IgD-negative memory B cell (primary cell): ENCODE measurements around the gene ITGA7. TPM values are rescaled to one million over a fixed set of nuclear protein-coding genes. Genes with fewer than 3 reads are reported as not detected.
A peak's percentile ranks its signal among the peaks of the same experiment; 100 is the strongest.

Experiments used
- H3K27ac Mint-ChIP-seq, 3 donors: one replicate each; pipeline ENCODE4 v1.8.0; 2020 to 2022; ENCODE audit warnings: mild to moderate bottlenecking in 3 of 3, mixed read lengths in 3 of 3, moderate library complexity in 1 of 3
- H3K27me3 Mint-ChIP-seq: one replicate; pipeline ENCODE4 v1.8.0; 2021; ENCODE audit warnings: mixed read lengths
- H3K36me3 Mint-ChIP-seq: one replicate; pipeline ENCODE4 v1.8.0; 2020; ENCODE audit warnings: mild to moderate bottlenecking, mixed read lengths
- H3K4me1 Mint-ChIP-seq, 3 donors: one replicate each; pipeline ENCODE4 v1.8.0; 2020 to 2022; ENCODE audit warnings: mixed read lengths in 3 of 3, mild to moderate bottlenecking in 1 of 3
- H3K4me3 Mint-ChIP-seq, 4 donors: one replicate each; pipeline ENCODE4 v1.8.0; 2020 to 2022; ENCODE audit warnings: mild to moderate bottlenecking in 4 of 4, mixed read lengths in 4 of 4, moderate library complexity in 3 of 4
- H3K9me3 Mint-ChIP-seq, 3 donors: one replicate each; pipeline ENCODE4 v1.8.0; 2020 to 2021; ENCODE audit warnings: mixed read lengths in 3 of 3, mild to moderate bottlenecking in 1 of 3
- polyA plus RNA-seq: library from polyadenylated mRNA; unstranded; fragments of 300-500 nt; fragmentation: Illumina TruSeq; gene quantifications from one replicate; pipeline ENCODE4 v1.2.3, GENCODE V29; 2021

Gene ITGA7
- polyA plus RNA-seq, 1 donor from 2014 or later: 0.13 TPM

DNA sequence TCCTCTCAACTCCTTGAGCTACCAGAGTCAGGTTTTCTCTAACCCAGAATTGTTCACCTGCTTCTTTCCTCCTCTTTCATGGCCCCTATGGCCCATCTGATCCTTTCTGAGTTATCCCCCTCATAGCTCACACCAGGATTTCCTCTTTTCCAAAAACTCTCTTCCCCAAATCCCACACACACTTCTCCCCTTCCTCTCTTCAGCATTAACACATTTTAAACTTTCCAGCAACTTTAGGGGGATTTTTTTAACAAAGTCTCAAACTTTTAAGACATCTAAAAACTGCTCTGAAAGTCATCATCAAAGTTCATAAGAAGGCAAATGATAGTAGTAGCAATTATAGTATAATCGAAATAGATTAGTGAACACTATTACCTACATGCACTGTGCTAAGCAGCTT is 63.1 kb downstream of the ITGA7 start:
- Mint-ChIP-seq H3K36me3 (peaks cover 5% of the 10 kb centered on the region), H3K27ac (peak overlapping the region in 1 of 3 donors; percentile 45), H3K9me3 (peaks cover 0 to 2% (median 2%) of the 10 kb centered on the region in 3 donors), H3K4me3 (peak overlapping the region in 1 of 4 donors; percentile 30), H3K27me3 (no peaks in the 10 kb centered on the region), H3K4me1 (peaks cover 24 to 43% (median 33%) of the 10 kb centered on the region in 3 donors)

DNA sequence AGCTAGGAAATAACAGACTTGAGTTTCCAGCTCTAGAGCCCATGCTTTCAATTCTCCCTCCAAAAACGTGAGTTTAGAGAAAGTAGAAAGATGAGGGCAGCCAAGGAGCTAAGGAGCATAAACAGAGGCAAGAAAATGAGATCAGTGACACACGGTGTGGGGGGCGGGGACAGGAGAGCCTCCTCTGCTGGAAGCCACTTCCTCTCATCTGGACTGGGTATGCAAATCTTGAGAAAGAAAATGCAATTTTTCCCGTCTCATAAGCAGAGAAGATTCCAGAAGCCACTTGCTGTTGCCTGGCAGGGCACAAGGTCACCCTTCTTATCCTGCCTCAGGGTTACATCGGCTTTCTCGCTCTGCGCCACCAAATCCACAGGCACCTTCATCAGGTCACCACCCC is 65.0 kb downstream of the ITGA7 start:
- Mint-ChIP-seq H3K4me1 (peaks cover 24 to 43% (median 33%) of the 10 kb centered on the region in 3 donors), H3K9me3 (no peaks in the 10 kb centered on the region), H3K36me3 (peaks cover 5% of the 10 kb centered on the region), H3K4me3 (peak overlapping the region in 3 of 4 donors; percentile 35 to 72 (median 67)), H3K27me3 (no peaks in the 10 kb centered on the region), H3K27ac (peak overlapping the region; percentile 11 to 81 (median 76))

DNA sequence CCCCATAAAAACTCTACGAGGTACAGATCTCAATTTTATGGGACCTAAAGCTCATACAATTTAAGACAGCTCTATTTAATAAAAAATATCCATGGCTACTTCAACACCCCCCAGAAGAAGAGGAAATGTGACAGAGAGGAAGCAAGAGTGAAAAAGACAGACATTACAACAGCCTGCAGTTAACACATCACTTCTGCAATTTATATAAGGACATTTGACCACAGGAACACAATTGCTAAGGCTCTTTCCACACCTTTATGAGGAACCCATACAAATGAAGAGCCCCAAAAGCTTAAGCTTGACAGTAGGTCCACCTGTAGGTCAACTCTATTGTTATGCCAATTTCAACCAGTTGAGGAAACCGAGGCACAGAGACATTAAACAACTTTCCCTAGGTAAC is 65.4 kb downstream of the ITGA7 start:
- no peaks in the 10 kb centered on the region for H3K9me3 Mint-ChIP-seq
- H3K36me3 Mint-ChIP-seq: peaks cover 5% of the 10 kb centered on the region
- H3K27me3 Mint-ChIP-seq: no peaks in the 10 kb centered on the region
- H3K4me1 Mint-ChIP-seq: peaks cover 24 to 43% (median 33%) of the 10 kb centered on the region in 3 donors
- H3K27ac Mint-ChIP-seq: peak overlapping the region in 2 of 3 donors; percentile 11 to 76
- peak overlapping the region in 3 of 4 donors; percentile 35 to 72 (median 67) for H3K4me3 Mint-ChIP-seq

DNA sequence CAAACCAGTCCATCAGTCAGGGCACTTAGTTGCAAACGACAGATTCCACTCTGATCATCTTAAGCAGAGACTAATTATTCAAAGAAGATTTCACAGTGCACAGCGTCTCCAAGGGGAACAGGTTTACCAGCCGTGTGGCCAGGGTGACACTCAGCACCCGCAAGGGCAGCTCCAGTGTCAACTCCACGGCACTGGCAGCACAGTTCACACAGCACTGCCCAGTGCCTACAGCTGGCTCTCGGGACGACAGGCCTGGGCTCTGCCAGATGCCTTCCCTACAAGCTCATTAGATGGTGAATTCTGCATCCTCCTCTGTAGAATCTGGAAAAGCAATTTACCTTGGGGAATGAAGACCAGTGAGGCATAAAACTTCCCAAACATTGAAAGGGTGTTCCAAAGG is 66.1 kb downstream of the ITGA7 start:
- H3K9me3 Mint-ChIP-seq: peaks cover 0 to 2% (median 0%) of the 10 kb centered on the region in 3 donors
- no peak overlapping the region for H3K4me3 Mint-ChIP-seq
- H3K36me3 Mint-ChIP-seq: peaks cover 7% of the 10 kb centered on the region
- H3K4me1 Mint-ChIP-seq: peaks cover 24 to 43% (median 33%) of the 10 kb centered on the region in 3 donors
- H3K27me3 Mint-ChIP-seq: no peaks in the 10 kb centered on the region
- peak overlapping the region in 2 of 3 donors; percentile 22 to 34 for H3K27ac Mint-ChIP-seq

DNA sequence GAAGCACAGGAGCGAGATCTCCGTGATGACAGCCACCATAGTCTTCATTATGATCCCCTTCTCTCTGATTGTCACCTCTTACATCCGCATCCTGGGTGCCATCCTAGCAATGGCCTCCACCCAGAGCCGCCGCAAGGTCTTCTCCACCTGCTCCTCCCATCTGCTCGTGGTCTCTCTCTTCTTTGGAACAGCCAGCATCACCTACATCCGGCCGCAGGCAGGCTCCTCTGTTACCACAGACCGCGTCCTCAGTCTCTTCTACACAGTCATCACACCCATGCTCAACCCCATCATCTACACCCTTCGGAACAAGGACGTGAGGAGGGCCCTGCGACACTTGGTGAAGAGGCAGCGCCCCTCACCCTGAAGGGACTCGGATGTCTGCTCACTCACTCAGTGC is 70.2 kb downstream of the ITGA7 start:
- Mint-ChIP-seq H3K36me3 (peaks cover 3% of the 10 kb centered on the region), H3K9me3 (peaks cover 0 to 2% (median 0%) of the 10 kb centered on the region in 3 donors), H3K4me3 (no peak overlapping the region), H3K27me3 (peaks cover 2% of the 10 kb centered on the region), H3K27ac (no peak overlapping the region), H3K4me1 (peaks cover 10 to 15% (median 14%) of the 10 kb centered on the region in 3 donors)

DNA sequence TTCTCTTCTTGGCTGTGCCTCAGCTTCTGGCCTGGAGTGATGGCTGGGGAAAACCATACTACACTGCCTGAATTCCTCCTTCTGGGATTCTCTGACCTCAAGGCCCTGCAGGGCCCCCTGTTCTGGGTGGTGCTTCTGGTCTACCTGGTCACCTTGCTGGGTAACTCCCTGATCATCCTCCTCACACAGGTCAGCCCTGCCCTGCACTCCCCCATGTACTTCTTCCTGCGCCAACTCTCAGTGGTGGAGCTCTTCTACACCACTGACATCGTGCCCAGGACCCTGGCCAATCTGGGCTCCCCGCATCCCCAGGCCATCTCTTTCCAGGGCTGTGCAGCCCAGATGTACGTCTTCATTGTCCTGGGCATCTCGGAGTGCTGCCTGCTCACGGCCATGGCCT is 70.9 kb downstream of the ITGA7 start, which contains the start of gene OR10P1:
Gene OR10P1, plus strand, starts transcription at position 40 of the 400 bp plus-strand sequence. Its CDS starts 0 bp downstream, at position 40.
- Mint-ChIP-seq H3K4me3 (no peak within 1 kb of the TSS), H3K36me3 (peaks cover 2% of the 10 kb centered on the region), H3K9me3 (peaks cover 0 to 2% (median 0%) of the 10 kb centered on the region in 3 donors), H3K27me3 (peaks cover 2% of the 10 kb centered on the region), H3K27ac (no peak within 1 kb of the TSS), H3K4me1 (peaks cover 4 to 9% (median 8%) of the 10 kb centered on the region in 3 donors)

DNA sequence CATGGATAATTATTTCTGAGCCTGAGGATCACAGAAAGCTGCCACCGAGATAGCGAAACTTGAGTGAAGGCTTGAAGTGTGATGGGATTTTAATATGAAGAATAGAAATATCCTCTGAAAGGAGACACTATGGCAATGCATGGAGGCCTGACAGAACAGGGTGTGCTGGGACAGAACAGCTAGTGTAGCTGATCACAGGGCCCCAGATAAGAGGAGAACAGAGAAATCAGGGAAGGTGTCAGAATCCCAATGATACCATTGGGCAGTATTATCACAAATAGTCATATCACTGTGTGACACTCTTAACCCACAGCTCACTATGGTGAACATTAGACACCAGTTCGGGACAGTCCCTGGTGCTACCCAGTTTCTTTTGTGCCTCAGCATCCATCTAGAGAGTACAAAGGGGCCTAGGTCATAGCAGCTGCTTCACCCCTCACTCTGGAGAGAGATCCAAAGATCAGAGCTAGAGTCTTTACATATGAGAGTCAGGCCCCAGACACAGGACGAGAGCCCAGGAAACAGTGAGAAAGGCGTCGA is 71.5 kb downstream of the ITGA7 start:
- Mint-ChIP-seq H3K4me3 (no peak overlapping the region), H3K9me3 (peaks cover 0 to 2% (median 0%) of the 10 kb centered on the region in 3 donors), H3K36me3 (peaks cover 2% of the 10 kb centered on the region), H3K27me3 (peaks cover 2% of the 10 kb centered on the region), H3K4me1 (peaks cover 0 to 3% (median 2%) of the 10 kb centered on the region in 3 donors), H3K27ac (no peak overlapping the region)

Other genes with a start within 250 kb of the ITGA7 start
- not detected for gene OR6C70, start 237.8 kb downstream of the ITGA7 start, polyA plus RNA-seq
- not detected for gene OR6C68, start 215.5 kb downstream of the ITGA7 start, polyA plus RNA-seq
- not detected for gene OR6C4, start 158.3 kb downstream of the ITGA7 start, polyA plus RNA-seq
- not detected for gene OR2AP1, start 135.4 kb downstream of the ITGA7 start, polyA plus RNA-seq
- not detected for gene OR10P1, start 71.0 kb downstream of the ITGA7 start, polyA plus RNA-seq
- gene BLOC1S1, start 8.1 kb upstream of the ITGA7 start, polyA plus RNA-seq: 174 TPM
- 2.2 TPM for gene RDH5, start 12.5 kb upstream of the ITGA7 start, polyA plus RNA-seq
- gene CD63, start 21.1 kb upstream of the ITGA7 start, polyA plus RNA-seq: 171 TPM
- gene GDF11, start 35.2 kb upstream of the ITGA7 start, polyA plus RNA-seq: 1.1 TPM
- 94.2 TPM for gene SARNP, start 109.8 kb upstream of the ITGA7 start, polyA plus RNA-seq
- 97.5 TPM for gene ORMDL2, start 110.1 kb upstream of the ITGA7 start, polyA plus RNA-seq
- gene DNAJC14, start 121.7 kb upstream of the ITGA7 start, polyA plus RNA-seq: 35.9 TPM
- not detected for gene MMP19, start 135.0 kb upstream of the ITGA7 start, polyA plus RNA-seq
- 76.5 TPM for gene PYM1, start 220.0 kb upstream of the ITGA7 start, polyA plus RNA-seq
- 114 TPM for gene DGKA, start 223.3 kb upstream of the ITGA7 start, polyA plus RNA-seq